DMS 273 (cell line): ENCODE data around the gene PLBD2.
A peak's percentile ranks its signal among the peaks of the same experiment; 100 is the strongest.

Source experiments
- DNase-seq: peaks from one replicate; lab custom pipeline; 2025; ENCODE audit not compliant: unreplicated experiment; lab: John Stamatoyannopoulos, UW

Gene PLBD2

GRCh38 chr12:113414519-113415038 is 56.2 kb downstream of the PLBD2 start:
- DNase-seq: no peak

GRCh38 chr12:113416091-113416754 is 57.8 kb downstream of the PLBD2 start:
- DNase-seq: peak; percentile 43

GRCh38 chr12:113418213-113418879 is 60.0 kb downstream of the PLBD2 start:
- DNase-seq: no peak

- DNase-seq: no peak
Measured at GRCh38 chr12:113420996-113421595, 62.7 kb downstream of the PLBD2 start.

- peak; percentile 74 for DNase-seq
Measured at GRCh38 chr12:113422030-113422885, 63.9 kb downstream of the PLBD2 start, which contains the start of gene SDSL. Gene SDSL, plus strand, starts transcription at chr12:113422380. Its CDS starts 5,603 bp downstream, at chr12:113427983.

GRCh38 chr12:113422886-113423669 is 64.7 kb downstream of the PLBD2 start:
- no peak for DNase-seq

GRCh38 chr12:113424456-113424855 is 66.1 kb downstream of the PLBD2 start:
- no peak for DNase-seq

- peak; percentile 44 for DNase-seq
Measured at GRCh38 chr12:113424915-113425823, 66.8 kb downstream of the PLBD2 start.

GRCh38 chr12:113425960-113426453 is 67.6 kb downstream of the PLBD2 start:
- peak; percentile 10 for DNase-seq

- no peak for DNase-seq
Measured at GRCh38 chr12:113427882-113428281, 69.5 kb downstream of the PLBD2 start.

- no peak for DNase-seq
Measured at GRCh38 chr12:113428482-113428881, 70.1 kb downstream of the PLBD2 start.

GRCh38 chr12:113432986-113433385 is 74.6 kb downstream of the PLBD2 start:
- DNase-seq: no peak

GRCh38 chr12:113435367-113435766 is 77.0 kb downstream of the PLBD2 start:
- DNase-seq: no peak

GRCh38 chr12:113436586-113436985 is 78.2 kb downstream of the PLBD2 start:
- no peak for DNase-seq

GRCh38 chr12:113436993-113437728 is 78.8 kb downstream of the PLBD2 start:
- no peak for DNase-seq

GRCh38 chr12:113437729-113438100 is 79.3 kb downstream of the PLBD2 start:
- no peak for DNase-seq

GRCh38 chr12:113438523-113439300 is 80.3 kb downstream of the PLBD2 start:
- DNase-seq: no peak

- DNase-seq: no peak
Measured at GRCh38 chr12:113439301-113439597, 80.9 kb downstream of the PLBD2 start.
